GM23338 (cell line): ENCODE data around the gene USP10.

Experiments used
- CREB1 ChIP-seq: fragments of 250-450 bp; sonication (Bioruptor Pico); IDR thresholded peaks from 2 replicates; pipeline ENCODE4 v1.5.0; 2020; ENCODE audit warnings: low read depth, mild to moderate bottlenecking, moderate library complexity
- CTCF ChIP-seq, 2 experiments: fragments of 200-600 bp in 1 of 2; sonication (generic) in 1 of 2; conservative IDR thresholded peaks; 2 replicates each; pipeline versions ENCODE4 v1.5.1 to v1.6.1; 2016 to 2017; ENCODE audit warnings: antibody characterized with exemption in 2 of 2, low read depth in 2 of 2, mild to moderate bottlenecking in 2 of 2, moderate library complexity in 1 of 2
- EZH2 ChIP-seq: fragments of 200-600 bp; sonication (generic); IDR thresholded peaks from one replicate; pipeline ENCODE4 v1.8.0; 2017; ENCODE audit warnings: antibody characterized with exemption, mild to moderate bottlenecking, low read depth; ENCODE audit not compliant: unreplicated experiment
- EZH2phosphoT487 ChIP-seq: fragments of 200-600 bp; sonication (generic); IDR thresholded peaks from one replicate; pipeline ENCODE4 v1.8.1; 2018; ENCODE audit warnings: antibody characterized with exemption; ENCODE audit not compliant: unreplicated experiment
- JUNB ChIP-seq: IDR thresholded peaks from one replicate; pipeline ENCODE4 v1.6.1; 2016; ENCODE audit warnings: antibody characterized with exemption; ENCODE audit not compliant: unreplicated experiment
- NANOG ChIP-seq: IDR thresholded peaks from 2 replicates; pipeline ENCODE4 v1.6.1; 2016; ENCODE audit warnings: antibody characterized with exemption, borderline replicate concordance
- POLR2AphosphoS5 ChIP-seq: IDR thresholded peaks from 2 replicates; pipeline ENCODE4 v1.6.1; 2016; ENCODE audit warnings: antibody characterized with exemption, low read depth
- STAT1 ChIP-seq: IDR thresholded peaks from one replicate; pipeline ENCODE4 v1.6.1; 2016; ENCODE audit warnings: antibody characterized with exemption; ENCODE audit not compliant: unreplicated experiment
- ZNF114 ChIP-seq: fragments of 250-450 bp; sonication (Bioruptor Pico); IDR thresholded peaks from 2 replicates; pipeline ENCODE4 v1.5.0; 2020; ENCODE audit warnings: mild to moderate bottlenecking, moderate library complexity
- ZNF331 ChIP-seq: fragments of 250-450 bp; sonication (Bioruptor Pico); IDR thresholded peaks from 2 replicates; pipeline ENCODE4 v1.5.0; 2020; ENCODE audit warnings: low read depth, mild to moderate bottlenecking, moderate library complexity
- TF ChIP-seq, protein P1 (sequence below): IDR thresholded peaks from one replicate; pipeline ENCODE4 v1.6.1; 2018; ENCODE audit warnings: antibody characterized with exemption; ENCODE audit not compliant: unreplicated experiment
- TF ChIP-seq, protein P2 (sequence below): IDR thresholded peaks from 2 replicates; pipeline ENCODE4 v1.6.1; 2016; ENCODE audit warnings: antibody characterized with exemption

DNA sequence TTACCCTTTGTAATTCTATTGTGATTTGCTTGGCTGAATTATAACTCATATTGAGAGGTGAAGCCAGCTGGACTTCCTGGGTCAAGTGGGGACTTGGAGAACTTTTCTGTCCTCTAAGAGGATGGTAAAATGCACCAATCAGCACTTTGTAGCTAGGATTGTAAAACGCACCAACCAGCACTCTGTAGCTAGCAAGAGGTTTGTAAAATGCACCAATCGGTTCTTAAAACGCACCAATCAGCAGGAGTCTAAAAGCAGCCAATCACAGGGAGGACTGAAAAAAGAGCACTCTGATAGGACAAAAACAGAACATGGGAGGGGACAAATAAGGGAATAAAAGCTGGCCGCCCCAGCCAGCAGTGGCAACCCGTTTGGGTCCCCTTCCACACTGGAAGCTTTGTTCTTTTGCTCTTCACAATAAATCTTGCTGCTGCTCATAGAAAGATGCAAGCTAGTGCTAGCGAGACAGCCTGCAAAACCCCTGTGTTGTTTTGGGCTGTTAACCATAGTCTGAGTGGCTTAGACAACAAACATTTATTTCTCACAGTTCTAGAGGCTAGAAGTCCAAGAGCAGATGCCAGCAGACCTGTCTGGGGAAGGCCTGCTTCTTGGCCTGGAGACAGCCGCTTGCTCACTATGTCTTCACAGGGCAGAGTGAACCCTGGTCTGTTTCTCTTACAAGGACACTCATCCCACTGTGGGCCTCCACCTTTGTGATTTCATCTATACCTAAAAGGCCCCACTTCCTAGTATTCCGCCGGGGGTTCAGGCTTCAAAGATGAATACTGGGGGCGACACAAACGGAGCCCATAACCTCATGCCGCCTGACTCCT is 81.0 kb downstream of the USP10 start:
- TF ChIP-seq CTCF (conservative IDR thresholded peaks at IDR 0.05; ENCODE audit: low read depth in 2 of 2): no peak
- no peak for TF ChIP-seq EZH2phosphoT487
- no peak for TF ChIP-seq JUNB
- TF ChIP-seq, protein P1, sequence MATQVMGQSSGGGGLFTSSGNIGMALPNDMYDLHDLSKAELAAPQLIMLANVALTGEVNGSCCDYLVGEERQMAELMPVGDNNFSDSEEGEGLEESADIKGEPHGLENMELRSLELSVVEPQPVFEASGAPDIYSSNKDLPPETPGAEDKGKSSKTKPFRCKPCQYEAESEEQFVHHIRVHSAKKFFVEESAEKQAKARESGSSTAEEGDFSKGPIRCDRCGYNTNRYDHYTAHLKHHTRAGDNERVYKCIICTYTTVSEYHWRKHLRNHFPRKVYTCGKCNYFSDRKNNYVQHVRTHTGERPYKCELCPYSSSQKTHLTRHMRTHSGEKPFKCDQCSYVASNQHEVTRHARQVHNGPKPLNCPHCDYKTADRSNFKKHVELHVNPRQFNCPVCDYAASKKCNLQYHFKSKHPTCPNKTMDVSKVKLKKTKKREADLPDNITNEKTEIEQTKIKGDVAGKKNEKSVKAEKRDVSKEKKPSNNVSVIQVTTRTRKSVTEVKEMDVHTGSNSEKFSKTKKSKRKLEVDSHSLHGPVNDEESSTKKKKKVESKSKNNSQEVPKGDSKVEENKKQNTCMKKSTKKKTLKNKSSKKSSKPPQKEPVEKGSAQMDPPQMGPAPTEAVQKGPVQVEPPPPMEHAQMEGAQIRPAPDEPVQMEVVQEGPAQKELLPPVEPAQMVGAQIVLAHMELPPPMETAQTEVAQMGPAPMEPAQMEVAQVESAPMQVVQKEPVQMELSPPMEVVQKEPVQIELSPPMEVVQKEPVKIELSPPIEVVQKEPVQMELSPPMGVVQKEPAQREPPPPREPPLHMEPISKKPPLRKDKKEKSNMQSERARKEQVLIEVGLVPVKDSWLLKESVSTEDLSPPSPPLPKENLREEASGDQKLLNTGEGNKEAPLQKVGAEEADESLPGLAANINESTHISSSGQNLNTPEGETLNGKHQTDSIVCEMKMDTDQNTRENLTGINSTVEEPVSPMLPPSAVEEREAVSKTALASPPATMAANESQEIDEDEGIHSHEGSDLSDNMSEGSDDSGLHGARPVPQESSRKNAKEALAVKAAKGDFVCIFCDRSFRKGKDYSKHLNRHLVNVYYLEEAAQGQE: no peak
- TF ChIP-seq, protein P2, sequence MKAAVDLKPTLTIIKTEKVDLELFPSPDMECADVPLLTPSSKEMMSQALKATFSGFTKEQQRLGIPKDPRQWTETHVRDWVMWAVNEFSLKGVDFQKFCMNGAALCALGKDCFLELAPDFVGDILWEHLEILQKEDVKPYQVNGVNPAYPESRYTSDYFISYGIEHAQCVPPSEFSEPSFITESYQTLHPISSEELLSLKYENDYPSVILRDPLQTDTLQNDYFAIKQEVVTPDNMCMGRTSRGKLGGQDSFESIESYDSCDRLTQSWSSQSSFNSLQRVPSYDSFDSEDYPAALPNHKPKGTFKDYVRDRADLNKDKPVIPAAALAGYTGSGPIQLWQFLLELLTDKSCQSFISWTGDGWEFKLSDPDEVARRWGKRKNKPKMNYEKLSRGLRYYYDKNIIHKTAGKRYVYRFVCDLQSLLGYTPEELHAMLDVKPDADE: no peak
- no peak for TF ChIP-seq EZH2
- no peak for TF ChIP-seq CREB1 (CRISPR knock-in tag)
- TF ChIP-seq POLR2AphosphoS5: no peak
- no peak for TF ChIP-seq ZNF114
- no peak for TF ChIP-seq ZNF331 (CRISPR knock-in tag)
- no peak for TF ChIP-seq NANOG
- TF ChIP-seq STAT1: no peak
